Neural progenitor cell (in vitro differentiated cells): ENCODE results near the gene KASH5.

Experiments used
- CTCF ChIP-seq: fragments of 200-600 bp; sonication (generic); IDR thresholded peaks from 2 replicates; pipeline ENCODE4 v1.5.1; 2017; ENCODE audit warnings: antibody characterized with exemption, mild to moderate bottlenecking
- EZH2 ChIP-seq: fragments of 200-600 bp; sonication (generic); IDR thresholded peaks from 2 replicates; pipeline ENCODE4 v1.6.1; 2017; ENCODE audit warnings: antibody characterized with exemption, mild to moderate bottlenecking, moderate library complexity

GRCh38 chr19:49443366-49444099, 55.5 kb downstream of the KASH5 start:
- TF ChIP-seq CTCF, result peak; percentile 74
- TF ChIP-seq EZH2, result no peak
